ENCODE results near the gene SIL1. TPM values are rescaled to one million over a fixed set of nuclear protein-coding genes. Genes with fewer than 3 reads are reported as not detected.

Gene SIL1
- total RNA-seq, 2 donors from 2014 or later, result 24.4 to 27.0 TPM

DNA sequence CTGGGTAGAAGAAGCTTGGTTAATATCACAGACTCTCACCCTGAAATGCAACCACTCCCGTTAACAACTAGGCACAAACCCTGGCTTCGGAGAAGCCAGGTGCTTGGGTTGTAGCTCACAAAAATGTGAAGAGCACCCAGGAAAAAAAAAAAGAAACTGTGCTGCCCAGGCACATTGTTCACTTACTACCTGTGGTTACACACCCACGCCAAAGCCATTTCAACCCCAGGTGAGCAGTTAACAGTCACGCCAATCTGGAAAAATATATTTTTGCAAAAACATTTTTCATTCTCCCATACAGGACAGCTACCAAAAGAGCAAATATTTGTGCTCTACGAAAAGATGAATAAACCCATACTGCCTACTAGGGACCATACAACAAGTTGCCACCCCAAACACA lies 49.2 kb downstream of the SIL1 start:
- Mint-ChIP-seq H3K4me1 (peaks cover 35% of the 10 kb centered on the region), H3K36me3 (ENCODE audit: low read depth) (no peaks in the 10 kb centered on the region), H3K9me3 (no peaks in the 10 kb centered on the region), H3K4me3 (no peak overlapping the region), H3K27me3 (no peaks in the 10 kb centered on the region), H3K27ac (peak overlapping the region; percentile 18)
- ATAC-seq (replicated peaks), result no peak

DNA sequence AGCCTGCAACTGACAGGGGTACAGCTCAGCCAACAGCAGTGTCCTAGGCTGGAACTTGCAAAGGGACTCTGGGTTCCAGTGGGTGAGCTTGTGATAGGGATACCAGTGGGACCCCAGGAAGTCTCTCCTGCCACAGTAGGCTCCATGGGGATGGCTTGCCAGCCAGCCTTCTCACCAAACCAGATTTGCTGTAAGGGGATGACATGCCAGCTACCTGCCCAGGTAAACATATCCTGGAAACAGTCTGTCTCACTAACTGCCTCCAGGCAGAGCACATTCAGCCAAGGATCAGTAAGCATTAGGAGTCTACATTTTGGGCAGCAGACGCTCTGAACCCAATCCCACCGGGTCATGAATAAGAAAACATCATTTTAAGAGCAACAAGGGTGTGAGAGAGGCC lies 49.9 kb downstream of the SIL1 start:
- H3K9me3 Mint-ChIP-seq, result no peaks in the 10 kb centered on the region
- ATAC-seq (replicated peaks), result no peak
- no peaks in the 10 kb centered on the region for H3K27me3 Mint-ChIP-seq
- H3K4me3 Mint-ChIP-seq, result no peak overlapping the region
- no peaks in the 10 kb centered on the region for H3K36me3 Mint-ChIP-seq (ENCODE audit: low read depth)
- peaks cover 33% of the 10 kb centered on the region for H3K4me1 Mint-ChIP-seq
- peak overlapping the region; percentile 18 for H3K27ac Mint-ChIP-seq

DNA sequence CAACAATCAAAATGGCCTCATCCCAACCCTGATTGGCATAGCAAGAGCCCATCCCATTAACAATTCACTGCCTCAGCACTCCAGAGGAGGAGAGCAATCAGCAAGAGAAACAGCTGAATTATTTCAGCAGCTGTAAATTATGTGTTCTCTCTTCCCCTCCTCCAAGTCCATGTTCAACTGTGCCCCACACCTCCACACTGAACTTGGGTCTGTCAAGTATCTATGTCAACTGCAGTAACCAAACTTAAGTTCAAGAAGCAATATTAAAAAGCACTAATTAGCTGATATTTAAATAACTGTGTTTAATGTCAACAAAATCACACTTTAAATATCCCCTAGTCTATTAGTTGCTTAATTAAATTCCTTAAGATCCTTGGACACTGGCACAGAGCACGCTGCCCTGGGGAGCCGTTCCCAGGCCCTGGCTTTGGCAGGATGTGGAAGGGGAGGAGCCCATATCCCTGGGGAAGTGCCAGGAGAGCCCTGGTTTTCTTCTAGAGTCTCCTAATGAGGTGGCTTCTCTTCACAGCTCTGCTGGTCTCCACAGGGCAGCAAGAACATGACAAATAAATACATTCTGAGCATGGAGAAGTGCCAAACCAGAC lies 50.6 kb downstream of the SIL1 start:
- Mint-ChIP-seq H3K4me3 (no peak overlapping the region), H3K27ac (peak overlapping the region; percentile 58), H3K4me1 (peaks cover 33% of the 10 kb centered on the region), H3K9me3 (no peaks in the 10 kb centered on the region), H3K27me3 (no peaks in the 10 kb centered on the region), H3K36me3 (ENCODE audit: low read depth) (no peaks in the 10 kb centered on the region)
- ATAC-seq (replicated peaks), result no peak

DNA sequence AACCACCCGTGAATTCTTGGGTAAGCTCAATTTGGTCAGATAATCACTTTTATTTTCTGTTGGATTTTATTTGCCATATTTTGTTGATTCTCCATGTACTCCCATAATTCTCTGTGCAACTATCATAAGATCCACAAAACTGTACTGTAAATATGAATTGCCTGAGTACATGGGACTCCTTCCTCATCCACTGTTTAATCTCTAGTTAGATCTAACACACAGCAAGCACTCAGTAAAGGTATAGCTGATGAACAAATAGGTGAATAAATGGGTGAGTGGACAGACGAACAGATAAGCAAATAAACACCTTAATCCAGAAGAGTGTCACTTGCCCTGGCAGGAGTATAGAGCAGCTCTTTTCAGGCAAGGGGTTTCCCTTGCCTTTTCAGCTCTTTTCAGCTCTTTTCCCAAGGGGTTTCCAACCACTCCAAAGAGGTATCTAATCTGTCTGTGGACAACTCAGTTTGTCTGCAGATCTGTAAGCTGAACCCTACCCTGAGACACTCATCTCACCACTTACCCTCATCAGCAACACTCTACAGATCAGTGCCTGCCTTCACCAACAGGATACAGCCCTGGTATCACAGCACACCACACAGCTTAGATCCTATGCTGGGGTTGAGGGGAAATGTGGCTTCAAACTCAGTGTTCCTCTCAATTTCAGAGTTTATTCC lies 51.2 kb downstream of the SIL1 start:
- no peaks in the 10 kb centered on the region for H3K27me3 Mint-ChIP-seq
- peaks cover 38% of the 10 kb centered on the region for H3K4me1 Mint-ChIP-seq
- peak overlapping the region; percentile 58 for H3K27ac Mint-ChIP-seq
- no peak overlapping the region for H3K4me3 Mint-ChIP-seq
- ATAC-seq (replicated peaks), result peak; percentile 68
- H3K9me3 Mint-ChIP-seq, result no peaks in the 10 kb centered on the region
- no peaks in the 10 kb centered on the region for H3K36me3 Mint-ChIP-seq (ENCODE audit: low read depth)

DNA sequence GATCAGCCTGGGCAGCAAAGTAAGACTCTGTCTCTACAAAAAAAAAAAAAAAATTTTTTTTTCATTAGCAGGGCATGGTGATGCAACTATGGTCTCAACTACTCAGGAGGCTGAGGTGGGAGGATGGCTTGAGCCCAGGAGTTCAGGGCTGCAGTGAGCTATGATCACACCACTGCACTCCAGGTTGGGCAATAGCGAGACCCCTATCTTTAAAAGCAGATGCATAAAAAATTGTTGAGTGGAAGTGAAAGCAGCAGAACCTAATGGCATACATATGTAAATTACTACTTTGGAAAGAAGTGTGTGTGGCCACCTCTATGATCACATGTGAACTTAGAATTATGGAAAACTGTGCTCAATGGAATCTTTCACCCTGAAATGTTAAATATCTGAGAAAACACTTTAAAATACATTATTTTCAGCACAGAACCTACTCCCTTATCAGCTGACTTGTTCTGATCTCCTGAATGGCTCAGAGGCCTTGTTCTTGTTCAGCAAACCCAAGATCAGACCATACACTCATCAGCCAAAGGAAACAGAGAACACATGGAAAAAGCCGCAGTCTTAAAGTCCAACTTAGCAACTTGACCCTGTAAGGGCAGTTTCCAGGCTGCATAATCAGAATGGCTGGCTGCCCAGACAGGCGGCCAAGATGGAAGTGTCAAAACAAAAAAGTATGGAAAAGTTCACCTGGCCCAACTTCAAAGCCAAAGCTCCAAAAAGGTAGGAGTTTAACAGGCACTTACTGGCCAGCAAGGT lies 56.5 kb downstream of the SIL1 start:
- peaks cover 22% of the 10 kb centered on the region for H3K4me1 Mint-ChIP-seq
- no peak overlapping the region for H3K27ac Mint-ChIP-seq
- no peaks in the 10 kb centered on the region for H3K36me3 Mint-ChIP-seq (ENCODE audit: low read depth)
- no peaks in the 10 kb centered on the region for H3K27me3 Mint-ChIP-seq
- H3K9me3 Mint-ChIP-seq, result no peaks in the 10 kb centered on the region
- ATAC-seq (replicated peaks), result no peak
- H3K4me3 Mint-ChIP-seq, result no peak overlapping the region

DNA sequence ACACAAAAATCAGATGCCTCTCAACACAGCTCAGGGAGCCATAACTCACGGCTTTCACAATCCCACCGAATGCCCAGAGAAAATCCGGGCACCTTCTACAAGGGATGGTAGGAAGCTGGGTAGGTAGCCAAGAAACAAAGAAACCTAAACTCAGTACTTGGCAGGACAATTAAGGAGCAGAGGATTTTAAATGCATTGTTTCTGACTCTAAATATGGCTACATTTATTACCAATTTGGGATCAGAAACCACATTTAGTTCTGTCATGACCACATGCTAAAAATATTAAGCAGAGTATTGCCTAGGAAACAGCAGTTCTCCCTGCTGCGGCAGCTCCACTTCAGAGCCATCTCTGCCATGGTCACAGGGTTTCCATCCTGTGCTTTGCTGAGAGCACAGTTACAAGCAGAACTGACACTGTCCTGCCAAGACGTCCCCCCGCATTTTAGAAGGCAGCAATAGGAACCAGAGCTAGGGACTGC lies 57.5 kb downstream of the SIL1 start:
- Mint-ChIP-seq H3K36me3 (ENCODE audit: low read depth) (no peaks in the 10 kb centered on the region), H3K27me3 (no peaks in the 10 kb centered on the region), H3K4me1 (peaks cover 26% of the 10 kb centered on the region), H3K9me3 (no peaks in the 10 kb centered on the region), H3K27ac (no peak overlapping the region), H3K4me3 (no peak overlapping the region)
- ATAC-seq (replicated peaks), result no peak

DNA sequence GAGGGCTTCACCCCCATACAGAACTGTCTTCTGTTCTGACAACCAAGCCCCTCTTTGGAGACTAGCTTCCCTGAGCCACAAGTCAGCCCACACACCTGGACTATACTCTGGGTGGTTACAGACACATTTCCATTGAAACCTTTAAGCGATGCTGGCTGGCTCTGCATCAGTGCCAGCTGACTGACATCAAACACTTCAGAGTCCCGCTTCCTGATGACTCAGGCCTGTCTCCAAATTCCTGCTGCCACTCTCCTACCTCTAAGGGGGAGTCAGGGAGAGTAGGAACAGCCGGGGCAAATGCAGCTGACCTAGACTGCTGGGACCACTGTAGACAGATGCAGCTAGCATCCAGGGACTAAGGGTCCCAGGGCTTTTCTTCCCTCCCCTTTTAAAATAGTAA lies 59.4 kb downstream of the SIL1 start:
- ATAC-seq (replicated peaks), result peak; percentile 52
- no peak overlapping the region for H3K4me3 Mint-ChIP-seq
- no peaks in the 10 kb centered on the region for H3K36me3 Mint-ChIP-seq (ENCODE audit: low read depth)
- peaks cover 18% of the 10 kb centered on the region for H3K4me1 Mint-ChIP-seq
- H3K27ac Mint-ChIP-seq, result no peak overlapping the region
- H3K9me3 Mint-ChIP-seq, result no peaks in the 10 kb centered on the region
- no peaks in the 10 kb centered on the region for H3K27me3 Mint-ChIP-seq

DNA sequence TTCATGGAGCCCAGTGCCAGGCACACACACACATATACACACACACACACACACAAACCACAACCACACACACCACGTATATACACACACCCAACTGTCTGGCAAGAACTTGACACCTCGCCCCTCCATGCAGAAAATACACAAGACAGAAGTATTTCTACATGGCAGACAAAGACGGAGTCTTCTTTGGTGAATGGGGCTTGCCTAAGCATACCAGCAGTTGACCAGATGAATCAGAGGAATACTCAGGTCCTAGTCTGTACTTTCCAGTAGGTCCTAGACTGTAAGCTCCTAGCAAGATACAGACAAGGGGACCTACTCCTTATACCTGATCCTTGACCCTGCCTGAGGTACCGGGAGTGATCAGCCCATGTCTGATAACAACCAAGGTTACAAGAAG lies 60.1 kb downstream of the SIL1 start:
- H3K4me3 Mint-ChIP-seq, result no peak overlapping the region
- H3K9me3 Mint-ChIP-seq, result no peaks in the 10 kb centered on the region
- no peaks in the 10 kb centered on the region for H3K27me3 Mint-ChIP-seq

DNA sequence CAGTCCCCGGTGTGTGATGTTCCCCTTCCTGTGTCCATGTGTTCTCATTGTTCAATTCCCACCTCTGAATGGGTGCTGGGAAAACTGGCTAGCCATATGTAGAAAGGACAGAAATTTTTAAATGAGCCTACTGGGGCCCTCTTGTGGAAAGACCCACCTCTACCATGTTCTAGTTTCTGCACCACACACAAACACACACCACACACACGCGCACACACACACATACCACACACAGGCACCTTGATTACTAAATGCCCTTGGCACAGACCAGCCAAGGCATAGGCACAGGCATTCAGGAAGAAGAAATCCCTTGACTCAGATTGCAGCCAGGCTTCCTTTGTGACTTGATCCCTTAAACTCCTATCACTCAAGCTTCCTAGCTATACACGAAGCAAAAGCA lies 60.5 kb downstream of the SIL1 start:
- H3K27ac Mint-ChIP-seq, result no peak overlapping the region
- H3K4me3 Mint-ChIP-seq, result no peak overlapping the region
- H3K4me1 Mint-ChIP-seq, result peaks cover 18% of the 10 kb centered on the region
- H3K9me3 Mint-ChIP-seq, result no peaks in the 10 kb centered on the region
- no peak for ATAC-seq (replicated peaks)
- no peaks in the 10 kb centered on the region for H3K36me3 Mint-ChIP-seq (ENCODE audit: low read depth)
- H3K27me3 Mint-ChIP-seq, result no peaks in the 10 kb centered on the region

More for the DNA sequence above, 60.1 kb downstream of the SIL1 start:
- Mint-ChIP-seq H3K27ac (peak overlapping the region; percentile 35), H3K36me3 (ENCODE audit: low read depth) (no peaks in the 10 kb centered on the region), H3K4me1 (peaks cover 18% of the 10 kb centered on the region)
- no peak for ATAC-seq (replicated peaks)

DNA sequence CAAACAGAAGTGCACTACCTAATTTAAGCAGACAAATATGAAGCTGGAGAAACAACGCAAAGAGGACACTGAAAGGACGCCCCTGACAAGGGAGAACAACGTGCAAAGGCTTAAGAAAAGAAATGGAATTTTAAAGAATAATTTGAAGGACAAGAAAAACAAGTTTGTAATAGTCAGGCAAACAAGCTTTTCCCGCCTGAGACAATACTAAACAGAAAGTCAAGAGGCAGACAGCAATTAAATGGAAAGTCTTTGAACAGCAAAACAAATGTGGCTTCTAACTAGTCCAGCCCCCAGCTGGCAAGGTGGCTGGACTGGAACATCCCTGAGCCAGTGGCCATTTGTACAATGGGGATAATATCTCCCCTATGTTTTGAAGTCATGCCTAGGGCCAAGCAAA lies 63.3 kb downstream of the SIL1 start:
- no peak overlapping the region for H3K4me3 Mint-ChIP-seq
- no peaks in the 10 kb centered on the region for H3K36me3 Mint-ChIP-seq (ENCODE audit: low read depth)
- H3K27me3 Mint-ChIP-seq, result no peaks in the 10 kb centered on the region
- H3K9me3 Mint-ChIP-seq, result no peaks in the 10 kb centered on the region
- H3K4me1 Mint-ChIP-seq, result peaks cover 19% of the 10 kb centered on the region
- H3K27ac Mint-ChIP-seq, result no peak overlapping the region
- ATAC-seq (replicated peaks), result no peak

DNA sequence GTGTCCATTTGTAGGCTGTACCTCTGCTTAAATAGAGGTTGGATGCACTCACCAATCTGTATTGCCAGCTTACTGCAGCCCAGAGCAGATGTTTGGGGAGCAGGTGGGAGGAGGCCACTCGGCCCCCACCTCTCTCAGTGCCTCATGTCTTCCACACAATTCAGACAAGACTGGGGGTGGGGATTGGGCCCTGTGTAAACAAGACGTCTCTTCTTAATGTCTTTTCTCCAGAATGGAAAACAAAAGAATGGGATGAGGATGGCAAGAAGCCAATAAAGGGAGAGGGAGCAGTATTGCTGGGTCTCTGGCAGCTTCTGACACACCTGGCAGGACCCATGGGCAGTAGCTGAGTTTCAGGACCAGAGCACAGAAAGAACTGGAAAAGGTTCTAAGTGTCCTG lies 64.9 kb downstream of the SIL1 start:
- H3K9me3 Mint-ChIP-seq, result no peaks in the 10 kb centered on the region
- H3K4me1 Mint-ChIP-seq, result peaks cover 16% of the 10 kb centered on the region
- ATAC-seq (replicated peaks), result no peak
- no peaks in the 10 kb centered on the region for H3K36me3 Mint-ChIP-seq (ENCODE audit: low read depth)
- no peak overlapping the region for H3K4me3 Mint-ChIP-seq
- peak overlapping the region; percentile 61 for H3K27ac Mint-ChIP-seq
- H3K27me3 Mint-ChIP-seq, result no peaks in the 10 kb centered on the region

DNA sequence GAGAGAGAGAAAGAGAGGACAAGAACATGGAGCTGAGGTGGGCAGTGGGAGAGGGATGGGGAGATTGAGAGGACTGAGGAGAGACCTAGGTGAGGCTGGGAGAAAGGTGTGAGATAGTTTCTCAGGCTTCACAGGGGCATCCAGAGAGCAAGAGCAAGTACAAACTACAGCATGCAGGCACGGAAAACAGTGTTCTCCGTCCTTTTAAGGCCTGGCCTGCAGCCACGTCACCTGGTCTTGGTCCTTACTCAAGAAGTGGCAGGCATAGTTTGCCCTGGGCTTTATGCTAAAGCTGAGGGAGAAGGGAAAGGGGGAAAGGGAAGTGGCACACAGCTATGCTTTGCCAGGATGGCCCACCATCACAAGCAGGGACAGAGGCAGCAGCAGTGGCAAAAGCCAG lies 65.7 kb downstream of the SIL1 start:
- Mint-ChIP-seq H3K27ac (peak overlapping the region; percentile 6), H3K36me3 (ENCODE audit: low read depth) (no peaks in the 10 kb centered on the region)

DNA sequence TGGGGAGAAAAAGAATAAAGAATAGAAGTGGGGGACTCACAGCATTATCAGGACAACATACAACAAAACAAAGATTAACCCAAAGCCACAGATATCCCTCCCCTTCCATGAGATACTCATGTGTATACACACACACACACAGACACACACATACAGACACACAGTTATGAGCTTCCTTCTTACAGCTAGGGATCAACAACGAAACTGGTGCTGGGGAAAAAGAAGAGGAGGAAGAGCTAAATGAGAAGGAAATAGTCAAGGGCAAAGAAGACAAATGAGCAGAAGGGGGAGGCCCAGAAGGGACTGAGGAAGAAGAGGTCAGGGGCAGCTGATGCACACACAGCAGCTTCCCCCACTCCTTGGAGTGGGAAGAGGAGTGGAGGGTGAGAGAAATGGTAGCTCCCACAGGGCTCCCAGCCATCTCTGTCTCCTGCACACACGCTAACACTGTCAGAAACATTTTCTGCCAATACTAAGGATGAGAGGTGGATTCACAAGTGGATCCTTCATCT lies 66.2 kb downstream of the SIL1 start:
- ATAC-seq (replicated peaks), result no peak
- H3K4me1 Mint-ChIP-seq, result peaks cover 10% of the 10 kb centered on the region
- no peak overlapping the region for H3K4me3 Mint-ChIP-seq
- H3K36me3 Mint-ChIP-seq (ENCODE audit: low read depth), result peaks cover under 1% of the 10 kb centered on the region
- H3K27ac Mint-ChIP-seq, result peak overlapping the region; percentile 6
- no peaks in the 10 kb centered on the region for H3K9me3 Mint-ChIP-seq
- no peaks in the 10 kb centered on the region for H3K27me3 Mint-ChIP-seq

More for the DNA sequence above, 65.7 kb downstream of the SIL1 start:
- Mint-ChIP-seq H3K27me3 (no peaks in the 10 kb centered on the region), H3K4me1 (peaks cover 10% of the 10 kb centered on the region), H3K9me3 (no peaks in the 10 kb centered on the region), H3K4me3 (no peak overlapping the region)
- no peak for ATAC-seq (replicated peaks)

DNA sequence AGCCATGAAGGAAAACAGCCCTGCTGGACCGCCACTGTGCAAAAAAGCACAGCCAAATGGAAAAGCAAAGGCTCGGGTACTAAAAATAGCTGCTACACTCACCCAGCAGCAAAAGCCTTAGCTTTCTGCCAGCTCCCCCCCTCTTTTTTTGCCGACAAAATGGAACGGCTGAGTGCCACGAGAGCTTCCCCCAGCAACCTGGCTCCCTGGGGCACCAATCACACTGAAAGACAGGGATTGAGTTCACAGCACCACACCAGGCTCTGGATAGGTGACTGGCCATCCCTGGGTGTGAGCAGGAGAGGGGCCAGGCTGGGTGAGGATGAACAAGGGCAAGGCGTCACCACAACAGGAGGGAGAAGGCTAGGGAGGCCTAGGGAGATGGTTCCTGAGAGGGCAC lies 66.7 kb downstream of the SIL1 start:
- Mint-ChIP-seq H3K4me3 (no peak overlapping the region), H3K36me3 (ENCODE audit: low read depth) (peaks cover 6% of the 10 kb centered on the region), H3K4me1 (peaks cover 10% of the 10 kb centered on the region), H3K9me3 (no peaks in the 10 kb centered on the region), H3K27ac (peak overlapping the region; percentile 6), H3K27me3 (no peaks in the 10 kb centered on the region)
- ATAC-seq (replicated peaks), result no peak

DNA sequence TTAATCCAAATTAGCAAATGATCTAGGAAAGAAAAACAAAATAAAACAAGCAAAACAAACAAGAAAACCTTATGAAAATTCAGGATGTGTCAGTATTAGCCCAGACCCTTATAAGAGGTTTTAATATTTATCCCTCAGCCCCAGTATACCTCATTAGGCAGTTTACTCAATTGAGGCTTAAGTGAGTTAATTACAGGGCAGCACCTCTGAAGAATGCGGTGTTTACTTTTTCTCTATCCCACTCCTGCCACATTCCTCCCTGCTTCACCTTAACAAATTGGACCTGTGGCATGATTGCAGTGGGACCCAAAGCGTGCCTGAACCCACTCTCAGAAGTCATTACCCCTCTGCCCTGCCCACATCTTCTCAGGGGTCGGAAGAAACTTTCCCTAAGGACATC lies 67.1 kb downstream of the SIL1 start:
- H3K4me3 Mint-ChIP-seq, result no peak overlapping the region
- H3K4me1 Mint-ChIP-seq, result peaks cover 6% of the 10 kb centered on the region
- H3K27ac Mint-ChIP-seq, result peak overlapping the region; percentile 6
- H3K9me3 Mint-ChIP-seq, result no peaks in the 10 kb centered on the region
- no peaks in the 10 kb centered on the region for H3K27me3 Mint-ChIP-seq
- H3K36me3 Mint-ChIP-seq (ENCODE audit: low read depth), result peaks cover 9% of the 10 kb centered on the region
- ATAC-seq (replicated peaks), result no peak
